Measurements from ENCODE around the gene RTN4. TPM values are rescaled to one million over a fixed set of nuclear protein-coding genes. Genes with fewer than 3 reads are reported as not detected.

Gene RTN4, protein sequence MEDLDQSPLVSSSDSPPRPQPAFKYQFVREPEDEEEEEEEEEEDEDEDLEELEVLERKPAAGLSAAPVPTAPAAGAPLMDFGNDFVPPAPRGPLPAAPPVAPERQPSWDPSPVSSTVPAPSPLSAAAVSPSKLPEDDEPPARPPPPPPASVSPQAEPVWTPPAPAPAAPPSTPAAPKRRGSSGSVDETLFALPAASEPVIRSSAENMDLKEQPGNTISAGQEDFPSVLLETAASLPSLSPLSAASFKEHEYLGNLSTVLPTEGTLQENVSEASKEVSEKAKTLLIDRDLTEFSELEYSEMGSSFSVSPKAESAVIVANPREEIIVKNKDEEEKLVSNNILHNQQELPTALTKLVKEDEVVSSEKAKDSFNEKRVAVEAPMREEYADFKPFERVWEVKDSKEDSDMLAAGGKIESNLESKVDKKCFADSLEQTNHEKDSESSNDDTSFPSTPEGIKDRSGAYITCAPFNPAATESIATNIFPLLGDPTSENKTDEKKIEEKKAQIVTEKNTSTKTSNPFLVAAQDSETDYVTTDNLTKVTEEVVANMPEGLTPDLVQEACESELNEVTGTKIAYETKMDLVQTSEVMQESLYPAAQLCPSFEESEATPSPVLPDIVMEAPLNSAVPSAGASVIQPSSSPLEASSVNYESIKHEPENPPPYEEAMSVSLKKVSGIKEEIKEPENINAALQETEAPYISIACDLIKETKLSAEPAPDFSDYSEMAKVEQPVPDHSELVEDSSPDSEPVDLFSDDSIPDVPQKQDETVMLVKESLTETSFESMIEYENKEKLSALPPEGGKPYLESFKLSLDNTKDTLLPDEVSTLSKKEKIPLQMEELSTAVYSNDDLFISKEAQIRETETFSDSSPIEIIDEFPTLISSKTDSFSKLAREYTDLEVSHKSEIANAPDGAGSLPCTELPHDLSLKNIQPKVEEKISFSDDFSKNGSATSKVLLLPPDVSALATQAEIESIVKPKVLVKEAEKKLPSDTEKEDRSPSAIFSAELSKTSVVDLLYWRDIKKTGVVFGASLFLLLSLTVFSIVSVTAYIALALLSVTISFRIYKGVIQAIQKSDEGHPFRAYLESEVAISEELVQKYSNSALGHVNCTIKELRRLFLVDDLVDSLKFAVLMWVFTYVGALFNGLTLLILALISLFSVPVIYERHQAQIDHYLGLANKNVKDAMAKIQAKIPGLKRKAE
- 463 and 506 TPM in 2 replicates for total RNA-seq

GRCh38 chr2:55050100-55050994 lies at the start of gene RTN4:
Gene RTN4 (minus strand): TSS chr2:55050451. CDS start chr2:55050300, 151 bp downstream.

Other genes with a start within 250 kb of the RTN4 start
- 2.7 and 3.7 TPM in 2 replicates for gene CLHC1, start 181.8 kb upstream of the RTN4 start, total RNA-seq
- 1,202 and 1,279 TPM in 2 replicates for gene RPS27A, start 182.2 kb upstream of the RTN4 start, total RNA-seq
- gene MTIF2, start 218.8 kb upstream of the RTN4 start, total RNA-seq, result 15.8 and 19.0 TPM in 2 replicates

All from bronchus fibroblast of lung (primary cell).